ENCODE measurements around the gene LRBA. TPM values are rescaled to one million over a fixed set of nuclear protein-coding genes. Genes with fewer than 3 reads are reported as not detected.

The LRBA gene
- total RNA-seq, 3 donors from 2014 or later (not counting 1 experiment from before 2014, with no cell fraction given): 72.1 to 87.6 (median 83.1) TPM

- Histone ChIP-seq H3K4me1 (ENCODE audit: control insufficient read depth, insufficient read depth, low read length) (no peaks in the 10 kb centered on the region), H3K36me3 (ENCODE audit: control insufficient read depth, insufficient read depth, low read length) (peaks cover 5% of the 10 kb centered on the region), H3K9me3 (ENCODE audit: control insufficient read depth, insufficient read depth, low read length) (no peaks in the 10 kb centered on the region), H3K4me3 (ENCODE audit: low read length) (no peak overlapping the region), H3K27ac (ENCODE audit: low read length) (no peak overlapping the region), H3K27me3 (ENCODE audit: control insufficient read depth, insufficient read depth, low read length) (no peaks in the 10 kb centered on the region)
- Mint-ChIP-seq H3K4me1 (peaks cover 0 to 10% of the 10 kb centered on the region in 2 donors), H3K36me3 (no peaks in the 10 kb centered on the region), H3K27me3 (ENCODE audit: low read depth in 2 of 2) (no peaks in the 10 kb centered on the region), H3K4me3 (no peak overlapping the region), H3K27ac (no peak overlapping the region), H3K9me3 (no peaks in the 10 kb centered on the region)
- ATAC-seq (no peak), DNase-seq (no peak)
- WGBS (ENCODE audit: insufficient coverage): no CpG with 5 or more reads among the region's 2 CpGs
- intact Hi-C loops (cut with micrococcal nuclease): no loop called here
- no peak for TF ChIP-seq CTCF (IDR thresholded peaks at IDR 0.05)
Observed at GRCh38 chr4:150395872-150396271, 619.2 kb downstream of the LRBA start.

- no peak overlapping the region for H3K4me3 Mint-ChIP-seq
- H3K4me1 Mint-ChIP-seq: peaks cover 0 to 10% of the 10 kb centered on the region in 2 donors
- Histone ChIP-seq H3K27me3 (ENCODE audit: control insufficient read depth, insufficient read depth, low read length) (no peaks in the 10 kb centered on the region), H3K4me1 (ENCODE audit: control insufficient read depth, insufficient read depth, low read length) (no peaks in the 10 kb centered on the region), H3K4me3 (ENCODE audit: low read length) (no peak overlapping the region), H3K36me3 (ENCODE audit: control insufficient read depth, insufficient read depth, low read length) (peaks cover 2% of the 10 kb centered on the region), H3K9me3 (ENCODE audit: control insufficient read depth, insufficient read depth, low read length) (no peaks in the 10 kb centered on the region), H3K27ac (ENCODE audit: low read length) (no peak overlapping the region)
- DNase-seq (no peak), ATAC-seq (no peak)
- no peak for TF ChIP-seq CTCF (IDR thresholded peaks at IDR 0.05)
- intact Hi-C loops (cut with micrococcal nuclease): no loop called here
- H3K36me3 Mint-ChIP-seq: no peaks in the 10 kb centered on the region
- no peaks in the 10 kb centered on the region for H3K27me3 Mint-ChIP-seq (ENCODE audit: low read depth in 2 of 2)
- no peaks in the 10 kb centered on the region for H3K9me3 Mint-ChIP-seq
- H3K27ac Mint-ChIP-seq: no peak overlapping the region
Observed at GRCh38 chr4:150394046-150394445, 621.0 kb downstream of the LRBA start.

GRCh38 chr4:150391052-150391451 lies 624.0 kb downstream of the LRBA start:
- Mint-ChIP-seq H3K9me3 (peaks cover 0 to 3% of the 10 kb centered on the region in 2 donors), H3K27me3 (ENCODE audit: low read depth in 2 of 2) (no peaks in the 10 kb centered on the region), H3K27ac (no peak overlapping the region), H3K4me3 (no peak overlapping the region), H3K4me1 (peaks cover 0 to 5% of the 10 kb centered on the region in 2 donors), H3K36me3 (no peaks in the 10 kb centered on the region)
- no peak for TF ChIP-seq CTCF (IDR thresholded peaks at IDR 0.05)
- no peaks in the 10 kb centered on the region for H3K36me3 ChIP-seq (ENCODE audit: control insufficient read depth, insufficient read depth, low read length)
- H3K27ac ChIP-seq (ENCODE audit: low read length): no peak overlapping the region
- no peaks in the 10 kb centered on the region for H3K27me3 ChIP-seq (ENCODE audit: control insufficient read depth, insufficient read depth, low read length)
- H3K4me1 ChIP-seq (ENCODE audit: control insufficient read depth, insufficient read depth, low read length): no peaks in the 10 kb centered on the region
- ATAC-seq (no peak), DNase-seq (no peak)
- H3K4me3 ChIP-seq (ENCODE audit: low read length): no peak overlapping the region
- intact Hi-C loops (cut with micrococcal nuclease): no loop called here
- no peaks in the 10 kb centered on the region for H3K9me3 ChIP-seq (ENCODE audit: control insufficient read depth, insufficient read depth, low read length)
- WGBS (ENCODE audit: insufficient coverage): 94% methylated on average over 2 of the region's 2 CpGs

GRCh38 chr4:150390531-150390910 lies 624.6 kb downstream of the LRBA start:
- Mint-ChIP-seq H3K4me3 (no peak overlapping the region), H3K27me3 (ENCODE audit: low read depth in 2 of 2) (no peaks in the 10 kb centered on the region), H3K9me3 (peaks cover 0 to 3% of the 10 kb centered on the region in 2 donors), H3K27ac (no peak overlapping the region), H3K36me3 (no peaks in the 10 kb centered on the region), H3K4me1 (peaks cover 0 to 5% of the 10 kb centered on the region in 2 donors)
- H3K36me3 ChIP-seq (ENCODE audit: control insufficient read depth, insufficient read depth, low read length): no peaks in the 10 kb centered on the region
- intact Hi-C loops (cut with micrococcal nuclease): no loop called here
- H3K27me3 ChIP-seq (ENCODE audit: control insufficient read depth, insufficient read depth, low read length): no peaks in the 10 kb centered on the region
- TF ChIP-seq CTCF (IDR thresholded peaks at IDR 0.05): no peak
- DNase-seq (no peak), ATAC-seq (no peak)
- H3K27ac ChIP-seq (ENCODE audit: low read length): no peak overlapping the region
- no peaks in the 10 kb centered on the region for H3K4me1 ChIP-seq (ENCODE audit: control insufficient read depth, insufficient read depth, low read length)
- no peak overlapping the region for H3K4me3 ChIP-seq (ENCODE audit: low read length)
- no peaks in the 10 kb centered on the region for H3K9me3 ChIP-seq (ENCODE audit: control insufficient read depth, insufficient read depth, low read length)

Data from natural killer cell (primary cell).